ENCODE results near the gene DUXB.

Gene DUXB

DNA sequence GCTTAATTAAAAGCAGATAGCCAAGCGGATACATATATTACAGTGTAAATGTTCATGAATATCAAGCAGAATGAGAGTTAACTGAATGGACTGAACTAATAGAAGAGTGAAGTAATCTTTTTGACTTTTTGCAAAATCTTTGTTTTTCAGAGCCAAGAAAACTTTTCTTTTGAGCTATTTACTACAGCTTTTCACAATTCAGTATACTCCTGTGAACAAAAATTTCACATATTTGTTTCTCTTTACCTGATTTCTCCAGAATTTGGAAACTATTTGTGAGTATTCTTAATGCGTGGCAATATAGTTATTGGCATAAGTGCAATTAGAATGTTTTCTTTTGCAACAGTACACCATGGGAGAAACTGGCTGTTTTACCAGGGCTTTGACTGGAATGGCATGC lies 9.1 kb upstream of the DUXB start:
- TF ChIP-seq, protein P1, sequence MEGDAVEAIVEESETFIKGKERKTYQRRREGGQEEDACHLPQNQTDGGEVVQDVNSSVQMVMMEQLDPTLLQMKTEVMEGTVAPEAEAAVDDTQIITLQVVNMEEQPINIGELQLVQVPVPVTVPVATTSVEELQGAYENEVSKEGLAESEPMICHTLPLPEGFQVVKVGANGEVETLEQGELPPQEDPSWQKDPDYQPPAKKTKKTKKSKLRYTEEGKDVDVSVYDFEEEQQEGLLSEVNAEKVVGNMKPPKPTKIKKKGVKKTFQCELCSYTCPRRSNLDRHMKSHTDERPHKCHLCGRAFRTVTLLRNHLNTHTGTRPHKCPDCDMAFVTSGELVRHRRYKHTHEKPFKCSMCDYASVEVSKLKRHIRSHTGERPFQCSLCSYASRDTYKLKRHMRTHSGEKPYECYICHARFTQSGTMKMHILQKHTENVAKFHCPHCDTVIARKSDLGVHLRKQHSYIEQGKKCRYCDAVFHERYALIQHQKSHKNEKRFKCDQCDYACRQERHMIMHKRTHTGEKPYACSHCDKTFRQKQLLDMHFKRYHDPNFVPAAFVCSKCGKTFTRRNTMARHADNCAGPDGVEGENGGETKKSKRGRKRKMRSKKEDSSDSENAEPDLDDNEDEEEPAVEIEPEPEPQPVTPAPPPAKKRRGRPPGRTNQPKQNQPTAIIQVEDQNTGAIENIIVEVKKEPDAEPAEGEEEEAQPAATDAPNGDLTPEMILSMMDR (IDR thresholded peaks at IDR 0.05; ENCODE audit: low read depth, low read length, missing control alignments), result no peak
- in situ Hi-C loops (cut with HindIII; ENCODE audit: low sequenced_read_pairs), result no loop called here
- DNase-seq (ENCODE audit: low read depth), result no peak
- no peak overlapping the region for H3K4me3 ChIP-seq (ENCODE audit: low read depth, low read length)

DNA sequence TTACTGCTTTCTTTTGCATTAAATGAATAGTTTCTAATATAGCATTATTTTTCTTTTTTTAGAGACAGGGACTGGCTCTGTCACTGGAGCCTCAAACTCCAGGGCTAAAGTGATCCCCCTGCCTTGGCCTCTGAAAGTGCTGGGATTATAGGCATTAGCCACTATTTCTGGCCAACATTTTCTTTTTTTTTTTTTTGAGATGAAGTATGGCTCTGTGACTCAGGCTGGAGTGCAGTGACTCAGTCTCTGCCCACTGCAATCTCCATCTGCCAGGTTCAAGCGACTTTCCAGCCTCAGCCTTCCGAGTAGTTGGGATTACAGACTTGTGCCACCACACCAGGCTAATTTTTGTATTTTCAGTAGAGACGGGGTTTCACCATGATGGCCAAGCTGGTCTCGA lies 2.0 kb upstream of the DUXB start:
- in situ Hi-C loops (cut with HindIII; ENCODE audit: low sequenced_read_pairs), result no loop called here
- TF ChIP-seq, protein P1 (IDR thresholded peaks at IDR 0.05; ENCODE audit: low read depth, low read length, missing control alignments), result no peak
- DNase-seq (ENCODE audit: low read depth), result no peak
- no peak overlapping the region for H3K4me3 ChIP-seq (ENCODE audit: low read depth, low read length)

DNA sequence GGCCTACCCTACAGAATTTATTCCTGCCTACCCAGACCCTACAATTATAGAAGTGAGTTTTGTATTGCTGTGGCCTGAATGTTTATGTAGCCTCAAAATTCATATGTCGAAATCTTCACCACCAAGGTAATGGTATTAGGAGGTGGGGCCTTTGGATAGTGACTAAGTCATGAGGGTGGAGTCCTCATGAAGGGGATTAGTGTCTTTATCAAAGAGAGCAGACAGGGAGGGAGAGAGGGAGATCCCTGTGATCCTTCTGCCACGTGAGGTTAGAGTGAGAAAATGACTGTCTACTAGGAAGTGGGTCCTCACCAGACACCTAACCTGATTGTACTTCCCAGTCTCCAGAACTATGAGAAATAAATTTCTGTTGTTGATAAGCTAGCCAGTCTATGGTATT lies 981 bp upstream of the DUXB start:
- H3K4me3 ChIP-seq (ENCODE audit: low read depth, low read length), result no peak overlapping the region
- no peak for DNase-seq (ENCODE audit: low read depth)
- TF ChIP-seq, protein P1 (IDR thresholded peaks at IDR 0.05; ENCODE audit: low read depth, low read length, missing control alignments), result no peak
- in situ Hi-C loops (cut with HindIII; ENCODE audit: low sequenced_read_pairs), result no loop called here

DNA sequence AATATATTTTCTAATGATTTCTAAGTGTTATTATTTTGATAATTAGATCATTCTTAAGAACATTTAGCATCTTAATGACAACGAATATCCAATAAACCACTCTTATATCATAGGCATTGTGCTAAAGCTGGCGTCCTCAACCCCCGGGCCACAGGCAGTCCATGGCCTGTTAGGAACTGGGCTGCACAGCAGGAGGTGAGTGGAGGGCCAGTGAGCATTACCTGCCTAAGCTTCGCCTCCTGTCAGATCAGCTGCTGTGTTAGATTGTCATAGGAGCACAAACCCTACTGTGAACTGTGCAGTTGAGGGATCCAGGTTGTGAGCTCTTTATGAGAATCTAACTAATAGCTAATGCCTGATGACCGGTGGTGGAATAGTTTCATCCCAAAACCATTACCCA lies 3.7 kb downstream of the DUXB start:
- in situ Hi-C loops (cut with HindIII; ENCODE audit: low sequenced_read_pairs), result no loop called here
- no peak for DNase-seq (ENCODE audit: low read depth)
- TF ChIP-seq, protein P1 (IDR thresholded peaks at IDR 0.05; ENCODE audit: low read depth, low read length, missing control alignments), result no peak
- H3K4me3 ChIP-seq (ENCODE audit: low read depth, low read length), result no peak overlapping the region

DNA sequence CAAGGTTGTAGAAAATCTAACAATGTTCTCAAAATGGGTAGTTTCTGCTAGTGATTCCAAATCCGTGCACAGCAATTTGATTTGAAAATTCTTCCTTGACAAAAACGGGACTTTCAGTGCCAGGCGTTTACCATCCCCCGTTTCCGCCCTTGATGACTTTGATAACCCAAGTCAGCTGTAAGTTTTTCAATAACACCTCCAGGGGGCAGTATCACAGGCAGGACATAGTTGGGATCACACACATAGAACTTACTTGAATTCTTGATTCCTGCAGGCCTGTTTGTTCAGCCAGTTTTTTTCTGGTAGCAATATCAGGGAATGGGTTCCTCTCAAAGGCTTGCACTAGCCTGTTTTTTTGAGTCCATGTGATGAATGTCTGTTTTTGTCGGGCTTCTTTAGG lies 5.6 kb downstream of the DUXB start:
- in situ Hi-C loops (cut with HindIII; ENCODE audit: low sequenced_read_pairs), result no loop called here
- H3K4me3 ChIP-seq (ENCODE audit: low read depth, low read length), result no peak overlapping the region
- TF ChIP-seq, protein P1 (IDR thresholded peaks at IDR 0.05; ENCODE audit: low read depth, low read length, missing control alignments), result no peak
- no peak for DNase-seq (ENCODE audit: low read depth)

DNA sequence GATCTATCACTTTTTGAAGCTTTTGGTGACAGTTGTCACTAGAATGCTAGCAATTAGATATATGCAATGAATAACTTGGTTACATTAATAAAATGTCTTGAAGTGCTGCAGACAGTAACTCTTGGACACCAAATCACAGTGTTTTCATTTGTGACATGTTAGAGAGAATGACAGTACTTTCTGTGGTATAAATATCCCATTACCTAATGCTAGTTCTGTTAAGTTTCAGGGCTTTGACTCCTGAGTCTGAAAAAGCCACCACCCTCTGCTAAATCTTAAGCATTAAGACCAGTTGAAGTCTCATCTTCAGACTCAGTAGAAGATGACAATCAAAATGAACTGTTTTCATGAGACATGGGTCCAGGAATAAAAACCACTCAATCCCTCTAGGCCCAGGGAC lies 13.9 kb downstream of the DUXB start:
- in situ Hi-C loops (cut with HindIII; ENCODE audit: low sequenced_read_pairs), result no loop called here
- no peak overlapping the region for H3K4me3 ChIP-seq (ENCODE audit: low read depth, low read length)
- DNase-seq (ENCODE audit: low read depth), result no peak
- TF ChIP-seq, protein P1 (IDR thresholded peaks at IDR 0.05; ENCODE audit: low read depth, low read length, missing control alignments), result no peak

DNA sequence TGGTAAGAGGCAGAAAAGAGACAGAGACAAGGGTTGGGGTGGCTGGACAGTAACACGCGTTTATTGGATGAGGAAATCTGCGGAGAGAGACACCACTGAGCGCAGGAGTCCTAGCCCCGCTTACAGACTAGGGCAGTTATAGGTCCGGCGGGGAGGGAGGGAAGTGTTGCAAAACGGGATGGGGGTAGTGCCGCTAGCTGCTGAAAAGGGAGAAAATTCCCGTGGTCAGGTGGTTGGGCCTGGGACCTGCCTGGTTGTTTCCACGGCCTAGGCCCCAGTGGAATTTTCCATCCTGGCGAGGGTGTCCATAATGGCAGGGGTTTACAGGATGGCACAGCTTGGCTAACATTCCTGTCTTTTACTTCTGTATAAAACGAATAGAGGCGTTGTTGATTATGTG lies 19.0 kb downstream of the DUXB start:
- TF ChIP-seq, protein P1 (IDR thresholded peaks at IDR 0.05; ENCODE audit: low read depth, low read length, missing control alignments), result no peak
- in situ Hi-C loops (cut with HindIII; ENCODE audit: low sequenced_read_pairs), result no loop called here
- H3K4me3 ChIP-seq (ENCODE audit: low read depth, low read length), result no peak overlapping the region
- DNase-seq (ENCODE audit: low read depth), result no peak

Data from astrocyte of the cerebellum (primary cell).